ENCODE data around the gene THSD7B. TPM values are rescaled to one million over a fixed set of nuclear protein-coding genes. Genes with fewer than 3 reads are reported as not detected.
"Not testable (repeated sequence)": the region's sequence is repeated elsewhere in the genome, so short reads cannot be mapped to it uniquely, and the experiment has no call there.

Gene THSD7B
- total RNA-seq, 1 donor from 2014 or later = 1.2 TPM

DNA sequence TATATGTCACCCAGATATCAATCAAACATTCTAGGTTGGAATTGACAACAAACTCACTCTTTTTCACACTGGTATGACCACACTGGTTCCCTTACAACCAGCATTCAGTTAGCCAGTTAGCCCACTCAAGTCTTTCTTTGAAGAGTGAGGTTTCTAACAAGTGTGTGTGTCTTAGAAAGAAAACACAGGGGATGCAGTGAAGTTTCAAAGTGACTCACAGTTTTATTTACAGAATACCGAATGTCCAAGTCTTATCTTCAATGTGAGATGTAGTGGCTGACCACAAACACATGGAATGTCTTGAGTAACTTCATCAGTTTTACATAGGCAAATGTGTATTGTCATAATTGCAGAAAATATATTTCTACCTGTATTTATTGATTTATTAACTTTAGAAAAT, 924.2 kb downstream of the THSD7B start:
- Mint-ChIP-seq H3K4me1 (no peaks in the 10 kb centered on the region), H3K9me3 (no peaks in the 10 kb centered on the region)
- TF ChIP-seq EZH2phosphoT487 (IDR thresholded peaks at IDR 0.05) (no peak), EZH2 (IDR thresholded peaks at IDR 0.05) (no peak), CTCF (IDR thresholded peaks at IDR 0.05) (no peak)

GRCh38 chr2:137693534-137693933, 928.2 kb downstream of the THSD7B start:
- no peak overlapping the region for H3K4me2 ChIP-seq
- no peaks in the 10 kb centered on the region for H3K79me2 ChIP-seq (ENCODE audit: low read depth)
- no peaks in the 10 kb centered on the region for H3K9me3 Mint-ChIP-seq
- no peaks in the 10 kb centered on the region for H3K9me3 ChIP-seq (ENCODE audit: low read depth)
- no peaks in the 10 kb centered on the region for H4K20me1 ChIP-seq (ENCODE audit: low read depth)
- H3K4me1 ChIP-seq = no peaks in the 10 kb centered on the region
- H3K27me3 Mint-ChIP-seq (ENCODE audit: insufficient read depth, low read depth) = no peaks in the 10 kb centered on the region
- H3F3A ChIP-seq (ENCODE audit: low read depth) = no peaks in the 10 kb centered on the region
- no peak overlapping the region for H3K4me3 ChIP-seq
- H3K27ac ChIP-seq = no peak overlapping the region
- no peaks in the 10 kb centered on the region for H3K36me3 ChIP-seq
- TF ChIP-seq EZH2phosphoT487 (IDR thresholded peaks at IDR 0.05) = no peak
- no peak for TF ChIP-seq EZH2 (IDR thresholded peaks at IDR 0.05)
- TF ChIP-seq CTCF (IDR thresholded peaks at IDR 0.05) = no peak
- no peak overlapping the region for H2AFZ ChIP-seq (replicated peaks)
- no peak for DNase-seq (ENCODE audit: low spot score)
- H3K27ac Mint-ChIP-seq = no peak overlapping the region
- no peaks in the 10 kb centered on the region for H3K4me1 Mint-ChIP-seq
- no peak overlapping the region for H3K4me3 Mint-ChIP-seq
- H3K9ac ChIP-seq = no peak overlapping the region
- no peaks in the 10 kb centered on the region for H3K36me3 Mint-ChIP-seq
- no peaks in the 10 kb centered on the region for H3K27me3 ChIP-seq

More for the DNA sequence above, 924.2 kb downstream of the THSD7B start:
- Mint-ChIP-seq H3K27ac (no peak overlapping the region), H3K36me3 (no peaks in the 10 kb centered on the region), H3K27me3 (ENCODE audit: insufficient read depth, low read depth) (peaks cover 6% of the 10 kb centered on the region), H3K4me3 (no peak overlapping the region)
- H2AFZ ChIP-seq (replicated peaks) = no peak overlapping the region
- no peak overlapping the region for H3K4me2 ChIP-seq
- H3K9ac ChIP-seq = no peak overlapping the region
- H3K27me3 ChIP-seq = no peaks in the 10 kb centered on the region
- no peak overlapping the region for H3K27ac ChIP-seq
- no peaks in the 10 kb centered on the region for H3K9me3 ChIP-seq (ENCODE audit: low read depth)
- no peaks in the 10 kb centered on the region for H3F3A ChIP-seq (ENCODE audit: low read depth)
- H4K20me1 ChIP-seq (ENCODE audit: low read depth) = no peaks in the 10 kb centered on the region
- H3K79me2 ChIP-seq (ENCODE audit: low read depth) = no peaks in the 10 kb centered on the region
- H3K36me3 ChIP-seq = no peaks in the 10 kb centered on the region
- no peak overlapping the region for H3K4me3 ChIP-seq
- no peaks in the 10 kb centered on the region for H3K4me1 ChIP-seq
- no peak for DNase-seq (ENCODE audit: low spot score)

GRCh38 chr2:137696916-137697315, 931.6 kb downstream of the THSD7B start:
- no peak for DNase-seq (ENCODE audit: low spot score)
- H3K4me2 ChIP-seq = no peak overlapping the region
- Mint-ChIP-seq H3K27me3 (ENCODE audit: insufficient read depth, low read depth) (no peaks in the 10 kb centered on the region), H3K9me3 (no peaks in the 10 kb centered on the region), H3K4me1 (no peaks in the 10 kb centered on the region), H3K36me3 (no peaks in the 10 kb centered on the region), H3K4me3 (no peak overlapping the region), H3K27ac (no peak overlapping the region)
- no peak for TF ChIP-seq EZH2 (IDR thresholded peaks at IDR 0.05)
- no peak for TF ChIP-seq EZH2phosphoT487 (IDR thresholded peaks at IDR 0.05)
- TF ChIP-seq CTCF (IDR thresholded peaks at IDR 0.05) = no peak
- peaks cover 4% of the 10 kb centered on the region for H3K9me3 ChIP-seq (ENCODE audit: low read depth)
- peaks cover 17% of the 10 kb centered on the region for H3F3A ChIP-seq (ENCODE audit: low read depth)
- H3K79me2 ChIP-seq (ENCODE audit: low read depth) = no peaks in the 10 kb centered on the region
- no peak overlapping the region for H3K4me3 ChIP-seq
- H3K4me1 ChIP-seq = no peaks in the 10 kb centered on the region
- H2AFZ ChIP-seq (replicated peaks) = no peak overlapping the region
- no peak overlapping the region for H3K9ac ChIP-seq
- H3K27me3 ChIP-seq = no peaks in the 10 kb centered on the region
- no peaks in the 10 kb centered on the region for H3K36me3 ChIP-seq
- no peaks in the 10 kb centered on the region for H4K20me1 ChIP-seq (ENCODE audit: low read depth)
- H3K27ac ChIP-seq = no peak overlapping the region

DNA sequence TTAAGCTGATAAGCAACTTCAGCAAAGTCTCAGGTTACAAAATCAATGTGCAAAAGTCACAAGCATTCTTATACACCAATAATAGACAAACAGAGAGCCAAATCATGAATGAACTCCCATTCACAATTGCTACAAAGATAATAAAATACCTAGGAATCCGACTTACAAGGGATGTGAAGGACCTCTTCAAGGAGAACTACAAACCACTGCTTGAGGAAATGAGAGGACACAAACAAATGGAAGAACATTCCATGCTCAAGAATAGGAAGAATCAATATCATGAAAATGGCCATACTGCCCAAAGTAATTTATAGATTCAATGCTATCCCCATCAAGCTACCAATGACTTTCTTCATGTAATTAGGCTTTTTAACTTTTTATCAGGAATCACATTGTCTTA, 934.9 kb downstream of the THSD7B start:
- H3K9me3 Mint-ChIP-seq; H3K27me3 Mint-ChIP-seq (ENCODE audit: insufficient read depth, low read depth); H3K27ac Mint-ChIP-seq: not testable (repeated sequence)

More for the DNA sequence above, 934.9 kb downstream of the THSD7B start:
- H3K4me3 Mint-ChIP-seq; H3K4me2 ChIP-seq; H3K4me1 Mint-ChIP-seq; H3K4me1 ChIP-seq; H3K4me3 ChIP-seq; H3K27me3 ChIP-seq; H3K79me2 ChIP-seq (ENCODE audit: low read depth); H4K20me1 ChIP-seq (ENCODE audit: low read depth); DNase-seq (ENCODE audit: low spot score); H3K36me3 ChIP-seq; H3K9ac ChIP-seq; H3K36me3 Mint-ChIP-seq; H2AFZ ChIP-seq (replicated peaks): not testable (repeated sequence)
- Histone ChIP-seq H3K27ac (peak overlapping the region; percentile 40), H3K9me3 (ENCODE audit: low read depth) (peaks cover 12% of the 10 kb centered on the region), H3F3A (ENCODE audit: low read depth) (peaks cover 17% of the 10 kb centered on the region)

Measured in neural progenitor cell (in vitro differentiated cells).